WI38 (cell line): ENCODE results near the gene LYSMD2.

ENCODE experiments used
- H3K4me3 ChIP-seq: 2 replicates; pipeline ENCODE4 v1.5.1; 2011; ENCODE audit warnings: low read depth, mild to moderate bottlenecking, control low read depth, low read length
- TF ChIP-seq, protein P1 (sequence below): IDR thresholded peaks from 2 replicates; pipeline ENCODE4 v1.5.1; 2012; ENCODE audit warnings: low read depth, mild to moderate bottlenecking, control low read depth, low read length

Gene LYSMD2

GRCh38 chr15:51718746-51719145, 18.7 kb downstream of the LYSMD2 start:
- H3K4me3 ChIP-seq: no peak overlapping the region
- TF ChIP-seq, protein P1, sequence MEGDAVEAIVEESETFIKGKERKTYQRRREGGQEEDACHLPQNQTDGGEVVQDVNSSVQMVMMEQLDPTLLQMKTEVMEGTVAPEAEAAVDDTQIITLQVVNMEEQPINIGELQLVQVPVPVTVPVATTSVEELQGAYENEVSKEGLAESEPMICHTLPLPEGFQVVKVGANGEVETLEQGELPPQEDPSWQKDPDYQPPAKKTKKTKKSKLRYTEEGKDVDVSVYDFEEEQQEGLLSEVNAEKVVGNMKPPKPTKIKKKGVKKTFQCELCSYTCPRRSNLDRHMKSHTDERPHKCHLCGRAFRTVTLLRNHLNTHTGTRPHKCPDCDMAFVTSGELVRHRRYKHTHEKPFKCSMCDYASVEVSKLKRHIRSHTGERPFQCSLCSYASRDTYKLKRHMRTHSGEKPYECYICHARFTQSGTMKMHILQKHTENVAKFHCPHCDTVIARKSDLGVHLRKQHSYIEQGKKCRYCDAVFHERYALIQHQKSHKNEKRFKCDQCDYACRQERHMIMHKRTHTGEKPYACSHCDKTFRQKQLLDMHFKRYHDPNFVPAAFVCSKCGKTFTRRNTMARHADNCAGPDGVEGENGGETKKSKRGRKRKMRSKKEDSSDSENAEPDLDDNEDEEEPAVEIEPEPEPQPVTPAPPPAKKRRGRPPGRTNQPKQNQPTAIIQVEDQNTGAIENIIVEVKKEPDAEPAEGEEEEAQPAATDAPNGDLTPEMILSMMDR: no peak

- H3K4me3 ChIP-seq: no peak overlapping the region
- TF ChIP-seq, protein P1: no peak
These were observed 19.2 kb downstream of the LYSMD2 start for GRCh38 chr15:51718219-51718618.

DNA sequence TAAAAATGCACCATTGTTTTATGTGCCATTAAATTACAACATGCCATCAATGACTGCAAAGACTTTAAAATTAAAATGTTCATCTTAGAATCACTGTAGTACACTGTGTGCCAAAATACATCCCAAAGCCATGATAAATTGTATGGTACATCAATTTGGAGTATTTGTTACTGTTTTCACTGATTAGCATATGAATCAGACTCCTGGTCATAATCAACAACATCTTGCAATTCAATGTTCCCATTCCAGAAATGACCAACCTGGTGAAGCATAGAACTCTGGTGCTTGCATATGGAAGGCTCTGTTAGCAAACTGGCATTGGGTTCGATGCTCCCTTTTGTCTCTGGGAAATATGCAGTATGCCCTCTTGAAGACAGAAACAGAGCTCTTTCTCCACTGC, 22.5 kb downstream of the LYSMD2 start:
- no peak overlapping the region for H3K4me3 ChIP-seq
- TF ChIP-seq, protein P1: no peak

DNA sequence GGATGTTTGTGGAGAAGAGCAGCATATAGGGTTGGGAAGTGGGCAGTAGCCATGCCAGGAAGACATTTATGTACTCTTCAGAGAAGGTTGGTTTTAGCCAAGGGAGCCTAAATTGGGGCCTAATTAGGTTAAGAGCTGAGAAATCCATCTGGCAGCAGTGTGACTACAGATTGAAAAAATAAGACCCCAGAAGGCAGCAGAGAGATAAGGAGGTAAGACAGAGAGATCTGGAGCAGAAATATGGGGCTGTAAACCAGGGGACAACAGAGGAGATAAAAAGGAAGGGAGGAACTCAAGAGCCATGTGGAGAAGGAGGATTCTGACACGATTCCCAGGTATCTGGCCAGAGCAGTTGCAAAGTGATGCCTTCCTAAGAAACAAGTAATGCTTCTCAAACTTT, 23.3 kb downstream of the LYSMD2 start:
- no peak overlapping the region for H3K4me3 ChIP-seq
- TF ChIP-seq, protein P1: no peak

GRCh38 chr15:51709031-51709430, 28.4 kb downstream of the LYSMD2 start:
- TF ChIP-seq, protein P1: no peak

GRCh38 chr15:51708013-51708412, 29.4 kb downstream of the LYSMD2 start:
- TF ChIP-seq, protein P1: no peak
- H3K4me3 ChIP-seq: no peak overlapping the region

More at GRCh38 chr15:51709031-51709430, 28.4 kb downstream of the LYSMD2 start:
- H3K4me3 ChIP-seq: no peak overlapping the region

DNA sequence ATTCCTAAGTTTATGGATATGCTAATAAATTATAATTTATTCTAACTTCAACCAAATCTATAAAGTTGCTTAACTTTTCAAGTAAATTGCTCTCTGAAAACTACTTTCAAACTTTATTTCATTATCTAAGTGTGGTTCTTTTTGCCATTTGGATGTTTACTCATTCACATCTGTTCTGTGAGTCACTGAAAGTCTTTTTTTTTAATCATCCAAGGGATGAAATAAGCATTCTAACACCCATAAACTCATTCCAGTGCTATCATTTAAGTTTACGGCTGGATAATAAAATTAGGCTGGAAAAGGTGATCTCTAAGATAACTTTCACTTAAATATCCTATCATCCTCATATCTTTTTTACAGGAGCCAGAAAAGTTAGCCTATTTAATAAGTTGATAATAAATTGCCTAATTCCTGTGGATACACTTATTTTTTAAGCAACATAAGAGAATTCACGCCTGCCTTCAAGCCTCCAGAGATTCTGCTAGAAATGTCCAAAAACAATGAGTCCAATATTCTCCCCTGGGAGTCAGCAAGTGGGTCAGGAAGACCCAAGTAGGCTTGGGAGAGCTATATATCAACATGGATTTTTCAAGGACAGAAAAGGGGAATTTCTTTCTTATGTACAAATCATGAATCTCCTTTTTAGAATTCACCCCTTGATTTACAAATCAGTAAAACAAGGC, 30.4 kb downstream of the LYSMD2 start:
- no peak overlapping the region for H3K4me3 ChIP-seq
- TF ChIP-seq, protein P1: no peak
